NOMO-1 treated with DMSO at 0.1 percent for 48 hours (cell line): ENCODE data around the gene SESN3.
"Not testable (repeated sequence)": the region's sequence is repeated elsewhere in the genome, so short reads cannot be mapped to it uniquely, and the experiment has no call there.

Experiments used
- DNase-seq: peaks from one replicate; lab custom pipeline; 2025; ENCODE audit not compliant: unreplicated experiment; lab: John Stamatoyannopoulos, UW

Gene SESN3

GRCh38 chr11:95252586-95252985 is 21.6 kb upstream of the SESN3 start:
- no peak for DNase-seq

GRCh38 chr11:95251896-95252295 is 20.9 kb upstream of the SESN3 start:
- DNase-seq: not testable (repeated sequence)

GRCh38 chr11:95248666-95249467 is 17.9 kb upstream of the SESN3 start:
- DNase-seq: no peak

GRCh38 chr11:95247883-95248282 is 16.9 kb upstream of the SESN3 start:
- DNase-seq: no peak

GRCh38 chr11:95247127-95247684 is 16.2 kb upstream of the SESN3 start:
- DNase-seq: no peak

GRCh38 chr11:95245581-95245980 is 14.6 kb upstream of the SESN3 start:
- DNase-seq: no peak

- DNase-seq: peak; percentile 56
These were observed 14.0 kb upstream of the SESN3 start for GRCh38 chr11:95245038-95245437.

- DNase-seq: no peak
These were observed 12.7 kb upstream of the SESN3 start for GRCh38 chr11:95243673-95244072.

GRCh38 chr11:95242845-95243605 is 12.0 kb upstream of the SESN3 start:
- DNase-seq: no peak

- peak; percentile 60 for DNase-seq
These were observed 11.3 kb upstream of the SESN3 start for GRCh38 chr11:95242091-95242844.

GRCh38 chr11:95241681-95242081 is 10.7 kb upstream of the SESN3 start:
- peak; percentile 43 for DNase-seq

- DNase-seq: no peak
These were observed 9.1 kb upstream of the SESN3 start for GRCh38 chr11:95239871-95240649.

GRCh38 chr11:95232666-95233065 is 1.7 kb upstream of the SESN3 start:
- DNase-seq: peak; percentile 64

- peak; percentile 73 for DNase-seq
These were observed 1.0 kb upstream of the SESN3 start for GRCh38 chr11:95231881-95232605.

GRCh38 chr11:95230810-95231126 is 234 bp downstream of the SESN3 start:
- DNase-seq: no peak

- DNase-seq: no peak
These were observed 801 bp downstream of the SESN3 start for GRCh38 chr11:95229993-95230809.

- peak; percentile 28 for DNase-seq
These were observed 1.6 kb downstream of the SESN3 start for GRCh38 chr11:95229199-95229992.

- no peak for DNase-seq
These were observed 2.8 kb downstream of the SESN3 start for GRCh38 chr11:95228081-95228749.
